Germinal center (tissue), 1 donor: Measurements from ENCODE around the gene TBC1D1.
"Not testable (repeated sequence)": the region's sequence is repeated elsewhere in the genome, so short reads cannot be mapped to it uniquely, and the experiment has no call there.

Experiments
- DNase-seq: peaks from one replicate; pipeline ENCODE4 v3.0.0; 2012; ENCODE audit warnings: mixed read lengths, low spot score

TBC1D1 gene

DNA sequence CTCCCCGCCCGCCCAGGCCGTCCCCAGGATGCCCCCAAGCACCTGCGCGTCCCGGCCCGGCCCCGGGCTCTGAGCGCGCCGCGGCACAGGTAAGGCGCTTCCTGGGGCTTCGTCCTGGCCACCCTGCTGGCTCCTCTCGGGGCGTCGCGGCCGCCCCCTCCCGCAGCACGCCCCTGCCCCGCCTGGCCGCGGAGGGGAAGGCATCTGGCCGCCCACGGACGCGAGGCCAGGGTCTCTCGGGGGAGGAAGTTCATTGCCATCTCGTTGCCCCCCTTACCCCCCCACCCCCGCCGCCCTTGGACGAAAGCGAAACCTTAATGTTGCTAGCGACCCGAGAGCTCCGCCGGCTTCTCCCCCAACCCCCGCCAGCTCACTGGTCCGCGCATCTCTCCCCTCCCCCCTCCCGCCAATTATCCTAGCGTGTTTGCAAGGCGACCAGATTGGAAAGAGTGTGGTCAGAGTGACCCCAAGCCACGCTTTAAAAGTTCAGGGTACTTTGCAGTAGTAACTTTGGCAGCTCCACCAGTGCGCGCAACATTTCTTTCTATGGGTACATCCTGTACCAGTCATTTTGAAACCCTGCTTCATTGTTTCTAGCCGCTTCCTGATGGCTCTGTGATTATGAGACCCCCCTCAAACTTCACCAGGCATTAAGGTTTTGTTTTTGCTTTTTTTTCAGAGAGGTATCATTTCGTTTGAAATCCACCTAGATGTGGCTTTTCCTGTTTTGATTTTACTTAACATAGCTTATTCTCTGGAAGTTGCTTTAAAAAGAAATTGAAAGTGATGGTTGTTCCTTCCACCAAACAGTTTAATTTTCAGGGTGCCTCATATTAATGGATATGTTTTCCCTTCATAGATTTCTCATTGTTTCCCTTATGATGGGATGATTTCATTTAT, 626 bp downstream of the TBC1D1 start:
- DNase-seq, result peak; percentile 71

DNA sequence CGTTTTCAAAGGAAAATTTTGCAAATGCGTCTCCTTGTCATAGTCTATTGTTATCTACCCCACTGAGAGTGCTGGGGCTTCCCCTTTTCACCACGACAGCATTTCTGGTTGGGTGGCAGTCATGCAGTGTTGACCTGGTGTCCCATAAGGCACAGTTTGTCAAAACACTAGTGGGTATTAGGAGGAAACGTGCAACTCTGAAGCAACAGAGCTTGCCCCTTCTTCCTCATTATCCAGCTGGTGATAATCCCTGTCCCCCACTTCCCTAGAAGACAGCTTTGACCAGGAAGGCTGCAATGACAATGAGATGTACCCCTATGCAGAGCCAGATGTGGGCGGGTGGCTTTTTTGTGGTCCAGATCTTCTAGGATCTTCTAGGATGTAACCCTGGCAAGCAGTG, 1.8 kb downstream of the TBC1D1 start:
- peak; percentile 85 for DNase-seq

DNA sequence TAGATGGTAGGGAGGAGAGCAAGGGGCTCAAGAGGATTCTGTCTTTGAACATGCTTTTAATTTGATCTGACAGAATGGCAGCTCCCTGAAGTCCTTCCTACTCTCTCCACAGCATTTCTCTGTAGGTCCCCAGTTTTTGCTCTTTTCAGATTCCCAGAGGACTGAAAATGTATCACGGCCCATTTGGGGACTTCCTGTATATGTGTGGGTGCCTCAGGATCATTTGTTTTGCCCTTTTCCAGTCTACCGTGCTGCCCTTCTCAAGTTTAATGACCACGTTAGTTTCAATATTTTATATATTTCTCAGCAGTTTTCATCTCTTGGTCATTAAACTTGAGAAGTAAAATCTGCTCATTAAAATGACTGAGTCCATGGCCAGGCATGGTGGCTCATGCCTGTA, 2.3 kb downstream of the TBC1D1 start:
- DNase-seq, result no peak

DNA sequence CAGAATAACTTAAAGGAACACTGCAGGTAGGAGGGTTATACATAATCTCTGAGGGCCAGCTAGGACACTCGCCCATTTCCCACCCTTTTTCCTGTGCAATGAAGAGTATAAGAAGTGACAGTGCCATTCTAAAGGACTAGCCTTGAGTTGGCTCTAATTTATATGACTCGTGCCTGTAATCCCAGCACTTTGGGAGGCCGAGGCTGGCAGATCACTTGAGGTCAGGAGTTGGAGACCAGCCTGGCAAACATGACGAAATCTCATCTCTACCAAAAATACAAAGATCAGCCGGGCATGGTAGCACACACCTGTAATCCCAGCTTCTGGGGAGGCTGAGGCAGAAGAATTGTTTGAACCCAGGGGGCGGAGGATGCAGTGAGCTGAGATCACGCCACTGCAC, 4.4 kb downstream of the TBC1D1 start:
- DNase-seq, result no peak

DNA sequence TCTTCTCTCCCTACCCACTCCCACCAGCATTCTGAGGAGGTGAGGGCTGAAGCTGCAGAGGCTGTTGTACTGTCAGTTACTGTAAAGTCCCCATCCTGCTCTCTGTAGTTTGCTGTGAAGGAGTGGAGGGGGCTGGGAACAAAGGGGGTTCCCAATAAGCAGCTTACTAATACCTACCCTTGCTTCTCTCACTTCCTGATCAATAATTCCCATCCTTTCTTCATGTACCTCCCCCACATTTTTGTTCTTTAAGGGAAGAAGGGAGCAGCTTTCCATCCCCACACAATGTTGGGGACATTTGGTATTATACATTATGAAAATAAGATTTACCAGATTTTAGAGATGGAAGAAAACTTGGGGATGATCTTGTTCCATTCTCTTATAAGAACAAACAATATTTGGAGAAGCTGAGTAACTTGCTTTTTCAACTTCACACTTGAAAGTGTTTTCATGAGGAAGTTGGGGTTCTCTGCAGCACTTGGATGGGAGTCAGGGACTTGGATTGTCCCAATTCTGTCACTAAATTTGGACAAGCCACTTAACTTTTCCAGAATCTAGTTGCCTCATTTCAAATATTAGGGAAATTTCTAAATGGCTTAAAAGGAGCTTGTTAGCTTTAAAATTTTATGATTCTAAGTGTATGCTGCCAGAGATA, 5.4 kb downstream of the TBC1D1 start:
- no peak for DNase-seq

- DNase-seq, result no peak
Measured at GRCh38 chr4:37902212-37902611, 11.3 kb downstream of the TBC1D1 start.

- no peak for DNase-seq
Measured at GRCh38 chr4:37902738-37903693, 12.1 kb downstream of the TBC1D1 start.

DNA sequence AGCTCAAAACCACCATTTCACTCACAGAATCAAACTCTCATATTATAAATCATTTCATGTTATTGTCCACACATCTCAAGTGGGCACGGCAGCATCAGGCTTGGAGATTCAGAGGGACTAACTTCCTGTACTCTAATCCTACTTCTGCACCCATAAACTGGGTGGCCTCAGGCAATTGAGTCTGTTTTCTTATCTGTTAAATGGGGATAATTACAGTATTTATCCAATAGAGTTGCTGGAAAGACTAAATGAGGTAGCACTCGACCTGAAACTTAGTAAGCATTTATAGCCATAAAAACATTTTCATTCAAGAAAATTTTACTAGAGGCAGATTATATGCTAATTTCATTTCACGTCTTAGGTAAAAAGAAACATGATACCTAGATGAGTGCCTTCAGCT, 13.0 kb downstream of the TBC1D1 start:
- no peak for DNase-seq

- no peak for DNase-seq
Measured at GRCh38 chr4:37904824-37905223, 13.9 kb downstream of the TBC1D1 start.

DNA sequence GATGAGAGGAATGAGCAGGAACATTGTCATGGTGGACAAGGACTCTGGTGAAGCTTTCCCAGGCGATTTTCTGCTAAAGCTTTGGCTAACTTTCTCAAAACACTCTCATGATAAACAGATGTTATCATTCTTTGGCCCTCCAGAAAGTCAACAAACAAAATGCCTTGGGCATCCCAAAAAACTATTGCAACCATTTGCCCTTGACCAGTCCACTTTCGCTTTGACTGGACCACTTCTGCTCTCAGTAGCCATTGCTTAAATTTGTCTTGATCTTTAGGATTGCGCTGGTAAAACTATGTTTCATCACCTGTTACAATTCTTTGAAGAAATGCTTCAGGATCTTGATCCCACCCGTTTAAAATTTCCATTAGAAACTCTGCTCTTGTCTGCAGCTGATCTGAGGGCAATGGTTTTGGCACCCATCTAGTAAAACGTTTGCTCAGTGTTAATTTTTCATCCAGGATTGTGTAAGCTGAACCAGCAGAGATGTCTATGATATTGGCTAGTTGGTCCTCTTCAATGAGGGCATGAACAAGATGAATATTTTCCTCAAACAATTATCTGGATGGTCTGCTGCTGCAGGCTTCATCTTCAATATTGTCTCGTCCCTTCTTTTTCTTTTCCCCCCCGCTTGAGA, 14.8 kb downstream of the TBC1D1 start:
- DNase-seq, result no peak

DNA sequence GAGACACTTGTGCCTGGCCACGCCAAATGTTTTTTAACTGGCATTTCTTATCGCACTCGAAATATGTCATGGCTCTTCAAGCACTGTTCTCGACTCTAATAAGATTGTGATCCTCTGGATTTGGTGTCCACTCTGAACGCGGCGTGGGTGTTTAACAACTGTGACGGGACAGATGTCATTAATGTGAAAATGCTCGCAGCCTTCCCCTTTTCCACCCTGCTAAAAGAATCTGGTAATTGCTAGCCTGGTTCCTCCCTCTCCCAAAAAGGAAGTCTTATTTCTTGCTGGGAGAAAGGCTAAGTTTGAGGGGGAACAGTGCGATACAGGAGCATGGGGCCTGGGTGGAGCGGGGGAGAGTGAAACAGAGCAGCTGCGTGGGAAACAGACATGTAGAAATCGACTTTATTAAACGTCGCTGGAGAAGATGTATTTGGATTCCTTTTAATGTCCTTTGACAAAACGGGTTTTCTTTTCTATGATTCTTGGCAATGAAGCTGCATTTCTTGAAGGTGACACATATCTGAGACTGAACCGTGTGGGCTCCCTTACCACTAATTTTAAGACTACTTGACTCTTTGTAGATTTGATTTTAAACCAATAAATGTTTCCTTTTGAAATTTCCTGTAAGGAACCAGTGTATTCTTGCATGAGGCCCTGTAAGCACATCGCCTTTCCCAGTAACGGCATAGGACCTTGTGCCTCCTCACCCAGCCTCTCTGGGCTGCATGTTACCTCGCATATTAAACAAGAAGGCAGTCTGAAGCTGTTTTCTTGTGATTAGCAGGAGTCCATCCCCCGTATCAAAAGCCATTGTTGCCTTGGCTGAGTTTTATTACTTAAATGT, 17.8 kb downstream of the TBC1D1 start:
- no peak for DNase-seq

- DNase-seq, result no peak
Measured at GRCh38 chr4:37909332-37910090, 18.6 kb downstream of the TBC1D1 start.

DNA sequence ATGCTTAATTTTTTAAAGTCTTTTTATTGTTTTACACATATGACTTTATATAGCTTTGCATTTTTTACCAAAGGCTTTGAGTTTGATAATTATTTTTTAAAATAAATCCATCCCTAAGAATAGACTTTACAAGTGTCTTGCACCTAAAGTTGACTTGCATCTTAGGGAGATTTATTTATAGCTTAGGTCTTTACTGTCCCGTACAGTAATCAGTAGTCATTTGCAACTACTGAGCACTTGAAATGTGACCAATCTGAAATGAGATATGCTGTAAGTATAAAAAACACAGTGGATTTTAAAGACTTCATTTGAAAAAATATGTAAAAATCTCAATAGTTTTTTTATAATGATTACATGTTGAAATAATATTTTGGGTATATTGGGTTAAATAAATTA, 19.2 kb downstream of the TBC1D1 start:
- DNase-seq, result no peak

DNA sequence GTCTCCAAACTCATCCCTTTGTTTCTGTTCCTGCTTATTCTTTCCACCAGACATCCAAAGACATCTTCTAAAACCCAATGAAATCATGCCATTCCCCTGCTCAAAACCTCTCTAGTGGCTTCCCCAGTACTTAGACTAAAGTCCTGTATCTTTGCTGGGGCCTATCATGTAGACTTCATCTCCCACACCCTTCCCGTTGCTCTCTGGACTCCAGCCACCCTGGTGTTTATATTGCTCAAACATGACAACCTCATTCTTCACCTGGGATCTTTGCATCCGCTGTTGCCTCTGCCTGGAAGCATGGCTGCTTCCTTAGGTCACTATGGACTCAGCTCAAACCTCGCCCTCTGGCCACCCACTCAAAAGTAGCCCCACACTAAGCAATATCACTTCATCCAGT, 23.7 kb downstream of the TBC1D1 start:
- no peak for DNase-seq

- no peak for DNase-seq
Measured at GRCh38 chr4:37917388-37917787, 26.5 kb downstream of the TBC1D1 start.

- no peak for DNase-seq
Measured at GRCh38 chr4:37918653-37919052, 27.8 kb downstream of the TBC1D1 start.

GRCh38 chr4:37922328-37922727, 31.4 kb downstream of the TBC1D1 start:
- no peak for DNase-seq

DNA sequence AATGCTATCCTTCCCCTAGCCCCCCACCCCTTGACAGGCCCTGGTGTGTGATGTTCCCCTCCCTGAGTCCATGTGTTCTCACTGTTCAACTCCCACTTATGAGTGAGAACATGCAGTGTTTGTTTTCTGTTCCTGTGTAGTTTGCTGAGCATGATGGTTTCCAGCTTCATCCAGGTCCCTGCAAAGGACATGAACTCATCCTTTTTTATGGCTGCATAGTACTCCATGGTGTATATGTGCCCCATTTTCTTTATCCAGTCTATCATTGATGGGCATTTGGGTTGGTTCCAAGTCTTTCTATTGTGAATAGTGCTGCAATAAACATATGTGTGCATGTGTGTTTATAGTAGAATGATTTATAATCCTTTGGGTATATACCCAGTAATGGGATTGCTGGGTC, 32.2 kb downstream of the TBC1D1 start:
- not testable (repeated sequence) for DNase-seq

- DNase-seq, result no peak
Measured at GRCh38 chr4:37924946-37925345, 34.1 kb downstream of the TBC1D1 start.

- DNase-seq, result no peak
Measured at GRCh38 chr4:37927434-37927833, 36.5 kb downstream of the TBC1D1 start.
